T-helper 2 cell (primary cell): ENCODE results near the gene PGD.
"Not testable (repeated sequence)": the region's sequence is repeated elsewhere in the genome, so short reads cannot be mapped to it uniquely, and the experiment has no call there.

ENCODE experiments used
- DNase-seq, 5 experiments: peaks; one replicate each; pipeline versions ENCODE4 v3.0.0 to v3.0.0-alpha.2; 2012 to 2022

The PGD gene

GRCh38 chr1:10399444-10399941 lies 629 bp downstream of the PGD start:
- peak in 1 of 5 experiments; percentile 6 for DNase-seq

GRCh38 chr1:10400013-10400412 lies 1.1 kb downstream of the PGD start:
- DNase-seq = no peak

- DNase-seq = no peak
Observed at GRCh38 chr1:10401281-10401680, 2.4 kb downstream of the PGD start.

DNA sequence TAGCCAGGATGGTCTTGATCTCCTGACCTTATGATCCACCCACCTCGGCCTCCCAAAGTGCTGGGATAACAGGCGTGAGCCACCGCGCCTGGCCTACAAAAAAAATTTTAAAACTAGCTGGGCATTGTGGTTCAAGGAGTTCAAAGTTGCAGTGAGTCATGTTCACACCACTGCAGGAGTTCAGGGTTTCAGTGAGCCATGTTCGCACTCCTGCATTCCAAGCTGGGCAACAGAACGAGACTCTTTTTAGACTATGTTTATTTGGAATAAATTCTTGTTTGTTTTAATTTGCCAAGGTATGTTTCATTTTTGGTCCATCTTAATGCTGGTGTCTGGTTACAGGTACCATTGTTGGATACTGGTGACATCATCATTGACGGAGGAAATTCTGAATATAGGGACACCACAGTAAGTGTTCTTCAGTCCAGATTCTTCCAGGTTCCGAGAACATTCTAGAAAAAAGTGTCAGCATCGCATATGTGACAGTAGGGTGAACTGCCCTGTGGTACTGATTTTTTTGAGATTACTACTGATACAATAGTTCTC lies 3.9 kb downstream of the PGD start:
- DNase-seq = no peak

DNA sequence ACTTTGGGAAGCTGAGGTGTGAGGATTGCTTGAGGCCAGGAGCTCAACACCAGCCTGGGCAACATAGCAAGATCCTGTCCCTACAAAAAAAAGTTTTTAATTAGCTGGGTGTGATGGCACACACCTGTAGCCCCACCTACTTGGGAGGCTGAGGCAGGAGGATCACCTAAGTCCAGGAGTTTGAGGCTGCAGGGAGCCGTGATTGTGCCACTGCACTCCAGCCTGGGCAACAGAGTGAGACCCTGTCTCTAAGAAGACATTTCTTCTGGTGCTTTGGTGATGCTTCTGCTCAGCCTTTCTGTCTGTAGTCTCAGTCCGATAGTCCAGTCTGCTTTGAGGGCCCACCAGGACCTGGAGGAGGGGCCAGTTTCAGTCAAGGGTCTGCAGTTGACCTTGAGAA lies 8.3 kb downstream of the PGD start:
- DNase-seq = no peak

- DNase-seq = peak in 1 of 5 experiments; percentile 37
Observed at GRCh38 chr1:10415211-10415930, 16.5 kb downstream of the PGD start.

- DNase-seq = not testable (repeated sequence)
Observed at GRCh38 chr1:10415967-10416366, 17.1 kb downstream of the PGD start.

DNA sequence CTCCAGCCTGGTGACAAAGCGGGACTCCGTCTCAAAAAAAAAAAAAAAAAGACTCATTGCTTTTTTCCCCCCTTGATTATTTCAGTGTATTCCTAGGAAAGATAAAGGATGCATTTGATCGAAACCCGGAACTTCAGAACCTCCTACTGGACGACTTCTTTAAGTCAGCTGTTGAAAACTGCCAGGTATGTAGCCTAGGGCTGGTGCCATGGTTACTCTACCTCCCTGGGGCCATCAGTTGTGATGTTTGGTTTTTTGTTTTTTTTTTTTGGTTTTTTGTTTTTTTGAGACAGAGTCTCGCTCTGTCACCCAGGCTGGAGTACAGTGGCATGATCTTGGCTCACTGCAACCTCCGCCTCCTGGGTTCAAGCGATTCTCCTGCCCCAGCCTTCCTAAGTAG lies 19.9 kb downstream of the PGD start:
- DNase-seq = not testable (repeated sequence)

- no peak for DNase-seq
Observed at GRCh38 chr1:10419351-10419750, 20.5 kb downstream of the PGD start.

GRCh38 chr1:10421637-10422036 lies 22.8 kb downstream of the PGD start:
- no peak for DNase-seq

DNA sequence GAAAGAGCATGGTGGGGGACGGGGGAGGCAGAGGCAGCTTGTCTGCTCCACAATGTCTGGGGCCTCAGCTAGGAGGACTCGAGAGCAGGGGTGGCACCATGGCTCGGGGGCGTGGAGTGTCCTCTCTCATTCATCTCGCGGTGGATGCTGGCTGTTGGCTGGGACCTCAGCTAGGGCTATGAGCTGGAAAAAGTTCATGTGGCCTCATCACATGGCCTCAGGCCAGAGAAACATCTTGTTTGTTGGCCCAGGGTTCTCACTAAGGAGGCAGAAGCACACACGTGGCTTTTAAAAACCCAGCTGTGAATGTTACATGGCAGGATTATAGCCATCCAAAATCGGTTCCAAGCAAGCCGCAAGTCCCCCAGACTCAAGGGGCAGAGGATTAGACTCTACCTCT lies 25.2 kb downstream of the PGD start:
- no peak for DNase-seq

GRCh38 chr1:10424651-10425050 lies 25.8 kb downstream of the PGD start:
- DNase-seq = no peak

DNA sequence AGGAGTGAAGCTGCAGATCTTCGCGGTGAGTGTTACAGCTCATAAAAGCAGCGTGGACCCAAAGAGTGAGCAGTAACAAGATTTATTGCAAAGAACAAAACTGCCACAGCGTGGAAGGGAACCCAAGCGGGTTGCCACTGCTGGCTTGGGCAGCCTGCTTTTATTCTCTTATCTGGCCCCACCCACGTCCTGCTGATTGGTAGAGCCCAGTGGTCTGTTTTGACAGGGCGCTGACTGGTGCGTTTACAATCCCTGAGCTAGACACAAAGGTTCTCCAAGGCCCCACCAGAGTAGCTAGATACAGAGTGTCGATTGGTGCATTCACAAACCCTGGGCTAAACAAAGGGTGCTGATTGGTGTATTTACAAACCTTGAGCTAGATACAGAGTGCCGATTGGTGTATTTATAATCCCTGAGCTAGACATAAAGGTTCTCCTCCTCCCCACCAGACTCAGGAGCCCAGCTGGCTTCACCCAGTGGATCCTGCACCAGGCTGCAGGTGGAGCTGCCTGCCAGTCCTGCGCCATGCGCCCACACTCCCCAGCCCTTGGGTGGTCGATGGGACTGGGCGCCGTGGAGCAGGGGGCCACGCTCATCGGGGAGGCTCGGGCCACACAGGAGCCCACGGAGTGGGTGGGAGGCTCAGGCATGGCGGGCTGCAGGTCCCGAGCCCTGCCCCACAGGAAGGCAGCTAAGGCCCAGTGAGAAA lies 27.1 kb downstream of the PGD start:
- DNase-seq = not testable (repeated sequence)

DNA sequence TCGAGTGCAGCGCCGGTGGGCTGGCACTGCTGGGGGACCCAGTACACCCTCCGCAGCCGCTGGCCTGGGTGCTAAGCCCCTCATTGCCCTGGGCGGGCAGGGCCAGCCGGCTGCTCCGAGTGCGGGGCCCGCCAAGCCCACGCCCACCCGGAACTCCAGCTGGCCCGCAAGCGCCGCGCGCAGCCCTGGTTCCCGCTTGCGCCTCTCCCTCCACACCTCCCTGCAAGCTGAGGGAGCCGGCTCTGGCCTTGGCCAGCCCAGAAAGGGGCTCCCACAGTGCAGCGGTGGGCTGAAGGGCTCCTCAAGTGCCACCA lies 27.6 kb downstream of the PGD start:
- not testable (repeated sequence) for DNase-seq

DNA sequence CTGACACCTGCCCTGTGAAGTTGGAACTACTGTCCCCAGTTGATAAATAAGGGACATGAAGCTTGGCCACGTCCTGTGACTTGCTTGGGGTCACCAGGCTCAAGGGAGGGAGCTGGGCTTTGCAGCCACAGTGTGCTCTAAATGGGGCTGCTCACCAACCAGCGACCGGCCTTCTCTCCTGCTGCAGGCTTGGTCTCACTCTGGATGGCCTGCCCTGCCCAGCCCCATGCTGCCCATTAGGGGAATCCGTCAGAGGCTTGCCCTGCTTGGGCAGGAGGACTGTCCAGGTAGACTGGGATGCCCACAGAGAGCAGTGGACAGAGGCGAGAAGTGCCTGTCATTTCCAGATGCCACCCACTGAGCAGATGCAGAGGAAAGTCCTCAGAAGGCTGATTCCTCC lies 30.1 kb downstream of the PGD start:
- no peak for DNase-seq

GRCh38 chr1:10429868-10430215 lies 31.0 kb downstream of the PGD start:
- peak in 1 of 5 experiments; percentile 63 for DNase-seq

DNA sequence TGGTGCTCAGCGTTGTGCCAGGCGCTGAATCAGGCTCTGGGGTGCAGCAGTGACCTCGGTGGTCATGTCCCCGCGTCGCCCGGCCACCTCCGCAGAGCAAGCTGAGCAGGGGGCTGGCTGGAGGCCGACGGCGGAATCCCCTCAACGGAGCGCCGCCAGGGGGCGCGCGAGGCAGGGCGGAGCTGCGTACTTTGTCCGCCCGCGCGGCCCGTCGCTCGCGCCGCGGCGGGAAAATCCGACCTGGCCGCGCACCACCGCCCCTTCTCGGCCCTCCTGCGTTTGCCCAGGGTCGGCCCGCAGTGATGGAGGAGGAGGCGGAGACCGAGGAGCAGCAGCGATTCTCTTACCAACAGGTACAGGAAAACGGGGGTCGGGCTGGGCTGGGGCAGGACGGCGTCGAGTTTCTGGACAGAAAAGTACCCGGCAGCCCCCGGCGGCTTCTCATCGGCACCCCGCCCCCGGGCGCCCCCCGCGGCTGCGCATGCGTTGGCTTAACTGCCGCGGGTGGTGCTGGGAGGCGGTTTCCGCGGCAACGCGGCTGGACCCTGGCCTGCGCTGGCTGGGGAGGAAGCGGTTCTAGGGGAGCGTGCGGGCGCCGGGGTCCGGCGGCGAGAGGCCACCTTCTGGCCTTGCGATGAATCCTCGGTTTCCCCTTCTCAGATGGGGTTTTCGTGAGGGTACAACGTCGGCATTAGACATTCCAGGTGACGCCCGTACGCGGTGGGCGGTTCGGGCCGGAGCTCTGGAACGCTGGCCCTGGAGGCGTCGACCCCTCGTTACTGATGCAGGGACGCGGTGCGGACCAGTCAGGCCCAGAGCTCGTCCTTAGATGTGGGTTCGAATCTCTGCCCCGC lies 31.6 kb downstream of the PGD start, which contains the start of gene CENPS:
TSS of gene CENPS (plus strand) at position 218 of the 854 bp plus-strand sequence. CDS start at position 303, 85 bp downstream.
- DNase-seq = peak; percentile 80 to 90 (median 86)

DNA sequence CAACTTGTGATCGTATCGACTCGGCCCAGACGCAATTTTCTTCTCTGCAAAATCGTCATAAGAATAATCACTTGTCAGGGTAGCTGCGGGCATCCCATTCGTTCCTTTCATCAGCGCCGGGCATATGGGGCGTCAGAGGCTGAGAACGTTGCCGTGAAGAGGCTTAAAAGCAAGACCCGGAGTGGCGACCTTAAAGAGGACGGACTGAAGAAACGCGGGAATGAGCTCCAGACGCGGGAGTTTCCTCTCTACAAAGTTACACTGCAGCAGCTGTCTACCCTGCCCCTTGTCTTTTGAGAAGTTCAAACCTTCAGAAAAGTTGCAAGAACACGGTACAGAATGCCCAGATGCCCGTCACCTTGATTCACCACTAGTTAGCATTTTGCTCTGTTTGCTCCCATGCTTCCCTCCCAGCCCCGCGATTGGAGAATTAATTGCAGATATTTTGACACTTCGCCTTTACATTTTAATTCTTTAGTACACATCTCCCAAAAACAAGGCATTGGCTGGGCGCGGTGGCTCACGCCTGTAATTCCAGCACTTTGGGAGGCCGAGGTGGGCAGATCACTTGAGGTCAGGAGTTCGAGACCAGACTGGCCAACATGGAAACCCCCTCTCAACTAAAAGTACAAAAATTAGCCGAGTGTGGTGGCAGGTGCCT lies 32.3 kb downstream of the PGD start:
- DNase-seq = peak in 1 of 5 experiments; percentile 38

GRCh38 chr1:10432910-10433700 lies 34.2 kb downstream of the PGD start:
- no peak for DNase-seq

DNA sequence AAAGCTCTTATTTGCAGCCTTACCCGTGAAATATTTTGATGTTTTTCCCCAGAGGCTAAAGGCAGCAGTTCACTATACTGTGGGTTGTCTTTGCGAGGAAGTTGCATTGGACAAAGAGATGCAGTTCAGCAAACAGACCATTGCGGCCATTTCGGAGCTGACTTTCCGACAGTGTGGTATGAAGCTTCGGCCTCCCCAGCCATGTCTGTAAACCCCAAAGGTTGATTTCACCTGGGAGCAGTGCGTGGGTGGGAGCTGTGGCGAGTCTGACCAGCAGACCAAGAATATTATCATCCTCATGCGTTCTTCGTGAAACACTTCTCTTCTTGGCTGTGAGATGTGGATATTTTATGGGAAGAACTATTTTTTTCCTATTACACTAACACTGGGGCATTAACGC lies 34.9 kb downstream of the PGD start:
- no peak for DNase-seq

GRCh38 chr1:10434590-10434989 lies 35.7 kb downstream of the PGD start:
- no peak for DNase-seq

- no peak for DNase-seq
Observed at GRCh38 chr1:10437052-10437451, 38.2 kb downstream of the PGD start.
